ENCODE data around the gene CPNE2. TPM values are rescaled to one million over a fixed set of nuclear protein-coding genes. Genes with fewer than 3 reads are reported as not detected.

CPNE2 gene
- total and polyA plus RNA-seq, 8 donors = 8.7 to 55.4 (median 26.1) TPM

DNA sequence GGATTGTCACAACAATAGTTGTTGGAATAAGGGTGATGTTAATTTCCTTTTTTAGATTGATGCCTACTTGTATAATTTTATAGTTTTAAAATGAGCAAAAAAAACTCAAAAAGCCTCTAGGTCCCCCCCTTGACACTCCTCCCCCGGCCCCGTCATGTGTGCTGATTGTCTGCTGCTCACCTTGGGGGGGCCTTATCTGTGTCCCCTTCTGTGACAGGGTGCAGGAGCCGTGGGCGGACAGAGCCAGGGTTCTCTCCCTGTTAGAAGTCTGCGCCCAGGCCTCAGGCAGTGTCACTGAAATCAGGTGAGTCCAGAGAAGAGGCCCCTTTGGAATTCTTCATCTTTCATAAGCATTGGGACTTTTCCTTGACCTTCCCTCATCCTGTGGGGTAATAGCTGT is 27.4 kb upstream of the CPNE2 start:
- no peak for DNase-seq
- Histone ChIP-seq H3K4me3 (no peak overlapping the region), H3K4me1 (peaks cover 5 to 12% (median 9%) of the 10 kb centered on the region in 4 donors), H3K27me3 (no peaks in the 10 kb centered on the region), H3K36me3 (peaks cover 0 to 53% (median 26%) of the 10 kb centered on the region in 4 donors), H3K27ac (no peak overlapping the region), H3K9me3 (no peaks in the 10 kb centered on the region)
- TF ChIP-seq CTCF (IDR thresholded peaks at IDR 0.05) = no peak
- WGBS, 5 donors = 87 to 94% (median 89%) methylated on average over 5 of the region's 5 CpGs
- intact Hi-C loops (cut with DNase I; ENCODE audit: low total_unique reads) = no loop called here

GRCh38 chr16:57066625-57067024 is 25.8 kb upstream of the CPNE2 start:
- Histone ChIP-seq H3K27ac (no peak overlapping the region), H3K4me3 (no peak overlapping the region), H3K9me3 (no peaks in the 10 kb centered on the region), H3K27me3 (no peaks in the 10 kb centered on the region), H3K36me3 (peaks cover 0 to 40% (median 19%) of the 10 kb centered on the region in 4 donors), H3K4me1 (peaks cover 0 to 2% (median under 1%) of the 10 kb centered on the region in 4 donors)
- WGBS, 5 donors = 87 to 96% (median 93%) methylated on average over 4 of the region's 4 CpGs
- TF ChIP-seq CTCF (IDR thresholded peaks at IDR 0.05) = no peak
- TF ChIP-seq POLR2A (IDR thresholded peaks at IDR 0.05) = no peak
- TF ChIP-seq POLR2AphosphoS5 (IDR thresholded peaks at IDR 0.05) = no peak
- TF ChIP-seq EP300 (IDR thresholded peaks at IDR 0.05) = no peak
- no peak for DNase-seq
- intact Hi-C loops (cut with DNase I; ENCODE audit: low total_unique reads) = no loop called here

- Histone ChIP-seq H3K36me3 (peaks cover 0 to 42% (median 24%) of the 10 kb centered on the region in 4 donors), H3K4me1 (no peaks in the 10 kb centered on the region), H3K27ac (no peak overlapping the region), H3K9me3 (no peaks in the 10 kb centered on the region), H3K27me3 (no peaks in the 10 kb centered on the region), H3K4me3 (no peak overlapping the region)
- 82 to 97% (median 94%) methylated on average over 3 of the region's 3 CpGs for WGBS, 5 donors
- DNase-seq = no peak
- TF ChIP-seq EP300 (IDR thresholded peaks at IDR 0.05) (no peak), CTCF (IDR thresholded peaks at IDR 0.05) (no peak), POLR2AphosphoS5 (IDR thresholded peaks at IDR 0.05) (no peak), POLR2A (IDR thresholded peaks at IDR 0.05) (no peak)
- intact Hi-C loops (cut with DNase I; ENCODE audit: low total_unique reads) = no loop called here
Observed at GRCh38 chr16:57067347-57067746, 25.0 kb upstream of the CPNE2 start.

- no peak overlapping the region for H3K4me3 ChIP-seq
- H3K27ac ChIP-seq = no peak overlapping the region
- no peaks in the 10 kb centered on the region for H3K4me1 ChIP-seq
- intact Hi-C loops (cut with DNase I; ENCODE audit: low total_unique reads) = no loop called here
- 89 to 93% (median 92%) methylated on average over 7 of the region's 7 CpGs for WGBS, 5 donors
- peaks cover 0 to 52% (median 27%) of the 10 kb centered on the region in 4 donors for H3K36me3 ChIP-seq
- TF ChIP-seq CTCF (IDR thresholded peaks at IDR 0.05) (no peak), EP300 (IDR thresholded peaks at IDR 0.05) (no peak), POLR2AphosphoS5 (IDR thresholded peaks at IDR 0.05) (no peak), POLR2A (IDR thresholded peaks at IDR 0.05) (no peak)
- DNase-seq = no peak
- H3K27me3 ChIP-seq = no peaks in the 10 kb centered on the region
- no peaks in the 10 kb centered on the region for H3K9me3 ChIP-seq
Observed at GRCh38 chr16:57069053-57069452, 23.3 kb upstream of the CPNE2 start.
